AML-193 (cell line): ENCODE results near the gene LDLRAD4.

Experiments
- DNase-seq, 2 experiments: peaks; one replicate each; lab custom pipeline; 2025; lab: John Stamatoyannopoulos, UW

The LDLRAD4 gene

GRCh38 chr18:13551305-13551603 is 332.7 kb downstream of the LDLRAD4 start:
- no peak for DNase-seq

- no peak for DNase-seq
These were observed 333.5 kb downstream of the LDLRAD4 start for GRCh38 chr18:13551841-13552733.

- DNase-seq: no peak
These were observed 334.9 kb downstream of the LDLRAD4 start for GRCh38 chr18:13553449-13553848.

GRCh38 chr18:13555192-13555591 is 336.6 kb downstream of the LDLRAD4 start:
- DNase-seq: no peak

GRCh38 chr18:13555865-13556264 is 337.3 kb downstream of the LDLRAD4 start:
- no peak for DNase-seq

- no peak for DNase-seq
These were observed 337.9 kb downstream of the LDLRAD4 start for GRCh38 chr18:13556502-13556901.

GRCh38 chr18:13558124-13558523 is 339.6 kb downstream of the LDLRAD4 start:
- peak; percentile 41 to 56 for DNase-seq

- DNase-seq: no peak
These were observed 340.2 kb downstream of the LDLRAD4 start for GRCh38 chr18:13558790-13559189.

- no peak for DNase-seq
These were observed 341.2 kb downstream of the LDLRAD4 start for GRCh38 chr18:13559754-13560153.

GRCh38 chr18:13560306-13560705 is 341.7 kb downstream of the LDLRAD4 start:
- DNase-seq: no peak

GRCh38 chr18:13562494-13563029 is 344.0 kb downstream of the LDLRAD4 start:
- DNase-seq: no peak

GRCh38 chr18:13563390-13563805 is 344.8 kb downstream of the LDLRAD4 start:
- DNase-seq: no peak

- DNase-seq: no peak
These were observed 346.0 kb downstream of the LDLRAD4 start for GRCh38 chr18:13564579-13564978.

- no peak for DNase-seq
These were observed 346.7 kb downstream of the LDLRAD4 start for GRCh38 chr18:13565228-13565627.

- peak; percentile 11 to 33 for DNase-seq
These were observed 348.6 kb downstream of the LDLRAD4 start for GRCh38 chr18:13566941-13567746.

- no peak for DNase-seq
These were observed 350.2 kb downstream of the LDLRAD4 start for GRCh38 chr18:13568443-13569392.

- DNase-seq: no peak
These were observed 351.7 kb downstream of the LDLRAD4 start for GRCh38 chr18:13570216-13570615.

- DNase-seq: no peak
These were observed 352.4 kb downstream of the LDLRAD4 start for GRCh38 chr18:13570856-13571495.

- no peak for DNase-seq
These were observed 353.6 kb downstream of the LDLRAD4 start for GRCh38 chr18:13572148-13572547.

GRCh38 chr18:13572721-13573120 is 354.2 kb downstream of the LDLRAD4 start:
- DNase-seq: no peak

GRCh38 chr18:13573750-13574149 is 355.2 kb downstream of the LDLRAD4 start:
- no peak for DNase-seq
